K562 (cell line): ENCODE results near the gene TJP3.

Source experiments
- CTCF ChIP-seq, 3 experiments: IDR thresholded peaks in 2 of 3; conservative IDR thresholded peaks in 1 of 3; 2 replicates each; pipeline ENCODE4 v1.5.1; 2011 to 2012; ENCODE audit warnings: low read length in 3 of 3, mild to moderate bottlenecking in 3 of 3, control low read depth in 2 of 3, improper control_type of control experiment in 1 of 3, inconsistent platforms in 1 of 3, low read depth in 1 of 3, mixed read lengths in 1 of 3, moderate library complexity in 1 of 3; ENCODE audit not compliant: insufficient read depth in 2 of 3
- EP300 ChIP-seq: IDR thresholded peaks from 2 replicates; pipeline ENCODE4 v1.6.1; 2012; ENCODE audit warnings: low read length, improper control_type of control experiment
- GTF2A2 ChIP-seq: IDR thresholded peaks from 2 replicates; pipeline ENCODE4 v1.6.1; 2016; ENCODE audit warnings: mild to moderate bottlenecking, missing genetic modification characterization, missing compliant biosample characterization
- HCFC1 ChIP-seq: IDR thresholded peaks from 2 replicates; pipeline ENCODE4 v1.6.1; 2012; ENCODE audit warnings: low read depth, low read length, improper control_type of control experiment
- HINFP ChIP-seq: fragments of 450-650 bp; conservative IDR thresholded peaks from 2 replicates; pipeline ENCODE4 v1.6.1; 2016; ENCODE audit warnings: missing genetic modification characterization, low read depth, mild to moderate bottlenecking, control low read depth, missing compliant biosample characterization
- NR1H2 ChIP-seq: sonication (generic); formaldehyde crosslinking; IDR thresholded peaks from 2 replicates; pipeline ENCODE4 v1.4.0; 2020; ENCODE audit warnings: mild to moderate bottlenecking, missing genetic modification reagents
- NR3C1 ChIP-seq: sonication (generic); formaldehyde crosslinking; IDR thresholded peaks from 2 replicates; pipeline ENCODE4 v1.8.1; 2022; ENCODE audit warnings: missing genetic modification reagents
- POLR2AphosphoS5 ChIP-seq: IDR thresholded peaks from 2 replicates; pipeline ENCODE4 v1.6.1; 2011; ENCODE audit warnings: mild to moderate bottlenecking, low read depth, low read length, moderate library complexity; ENCODE audit not compliant: control insufficient read depth, insufficient read depth
- RBBP5 ChIP-seq: fragments of 200-600 bp; sonication (generic); IDR thresholded peaks from 2 replicates; pipeline ENCODE4 v1.6.1; 2012; ENCODE audit warnings: borderline replicate concordance, mild to moderate bottlenecking, low read length, control low read depth, inconsistent platforms; ENCODE audit not compliant: insufficient read depth, poor library complexity, severe bottlenecking
- TBP ChIP-seq: optimal IDR thresholded peaks from 2 replicates; pipeline ENCODE3; 2011; ENCODE audit warnings: low read depth, low read length, improper control_type of control experiment
- ZFX ChIP-seq: sonication (generic); formaldehyde crosslinking; IDR thresholded peaks from 2 replicates; pipeline ENCODE4 v1.8.0; 2022; ENCODE audit warnings: mild to moderate bottlenecking, missing genetic modification reagents, moderate library complexity
- ZNF274 ChIP-seq: IDR thresholded peaks from 2 replicates; pipeline ENCODE4 v1.6.1; 2011; ENCODE audit warnings: low read depth, mild to moderate bottlenecking, low read length, moderate library complexity, borderline replicate concordance

- TF ChIP-seq ZNF274 (no peak), RBBP5 (no peak), NR1H2 (no peak), CTCF (IDR thresholded peaks at IDR 0.05 in 2 of 3, conservative IDR thresholded peaks at IDR 0.05 in 1 of 3; ENCODE audit: insufficient read depth in 2 of 3, low read depth in 1 of 3, low read length in 3 of 3) (no peak), ZFX (CRISPR knock-in tag) (no peak), TBP (no peak), HCFC1 (no peak), EP300 (no peak), HINFP (tag) (no peak), GTF2A2 (no peak), POLR2AphosphoS5 (no peak), NR3C1 (CRISPR knock-in tag) (no peak)
Observed at GRCh38 chr19:3788996-3789778, 81.0 kb downstream of the TJP3 start.
